Measurements from ENCODE around the gene PRKCA.

GRCh38 chr17:66474258-66474657 lies 171.8 kb downstream of the PRKCA start:
- no peak for TF ChIP-seq POLR2A (IDR thresholded peaks at IDR 0.05)
- TF ChIP-seq CTCF (IDR thresholded peaks at IDR 0.05), result no peak
- TF ChIP-seq POLR2AphosphoS5 (IDR thresholded peaks at IDR 0.05), result no peak
